Body of pancreas (tissue), 4 donors: ENCODE results near the gene SF3B5.

Experiments
- POLR2A ChIP-seq, 3 donors: fragments of 450-650 bp; IDR thresholded peaks; one replicate each; pipeline ENCODE4 v1.6.1; 2016; ENCODE audit warnings: antibody characterized with exemption in 3 of 3, mild to moderate bottlenecking in 2 of 3
- TF ChIP-seq, protein P1 (sequence below), 7 experiments: fragments of 450-650 bp in 4 of 7; fragments of 200-600 bp in 3 of 7; sonication (generic) in 3 of 7; IDR thresholded peaks; one replicate each; pipeline ENCODE4 v1.5.1; 2016 to 2019; ENCODE audit warnings: antibody characterized with exemption in 7 of 7

DNA sequence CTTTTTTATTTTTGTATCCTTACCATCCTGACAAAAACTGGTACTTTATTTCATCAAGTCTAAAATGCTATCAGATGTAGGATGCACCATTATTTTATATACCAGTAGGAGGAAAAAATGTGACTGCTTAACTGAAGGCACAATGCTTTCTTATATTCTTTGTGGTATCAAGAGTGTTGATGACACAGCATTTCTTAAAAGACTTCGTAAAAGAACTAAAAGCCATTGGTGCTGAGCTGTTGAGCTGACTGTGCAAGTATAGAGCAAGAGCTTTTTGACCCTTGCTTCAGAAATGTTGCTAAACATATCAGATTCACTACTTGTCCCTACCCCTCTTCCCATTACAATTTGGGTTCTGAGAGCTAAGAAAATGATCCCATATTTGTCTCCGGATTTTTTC is 17.5 kb downstream of the SF3B5 start:
- TF ChIP-seq, protein P1, sequence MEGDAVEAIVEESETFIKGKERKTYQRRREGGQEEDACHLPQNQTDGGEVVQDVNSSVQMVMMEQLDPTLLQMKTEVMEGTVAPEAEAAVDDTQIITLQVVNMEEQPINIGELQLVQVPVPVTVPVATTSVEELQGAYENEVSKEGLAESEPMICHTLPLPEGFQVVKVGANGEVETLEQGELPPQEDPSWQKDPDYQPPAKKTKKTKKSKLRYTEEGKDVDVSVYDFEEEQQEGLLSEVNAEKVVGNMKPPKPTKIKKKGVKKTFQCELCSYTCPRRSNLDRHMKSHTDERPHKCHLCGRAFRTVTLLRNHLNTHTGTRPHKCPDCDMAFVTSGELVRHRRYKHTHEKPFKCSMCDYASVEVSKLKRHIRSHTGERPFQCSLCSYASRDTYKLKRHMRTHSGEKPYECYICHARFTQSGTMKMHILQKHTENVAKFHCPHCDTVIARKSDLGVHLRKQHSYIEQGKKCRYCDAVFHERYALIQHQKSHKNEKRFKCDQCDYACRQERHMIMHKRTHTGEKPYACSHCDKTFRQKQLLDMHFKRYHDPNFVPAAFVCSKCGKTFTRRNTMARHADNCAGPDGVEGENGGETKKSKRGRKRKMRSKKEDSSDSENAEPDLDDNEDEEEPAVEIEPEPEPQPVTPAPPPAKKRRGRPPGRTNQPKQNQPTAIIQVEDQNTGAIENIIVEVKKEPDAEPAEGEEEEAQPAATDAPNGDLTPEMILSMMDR (IDR thresholded peaks at IDR 0.05), result no peak
- no peak for TF ChIP-seq POLR2A (IDR thresholded peaks at IDR 0.05)
